H1 (cell line): Measurements from ENCODE around the gene CDKN2B-AS1. TPM values are rescaled to one million over a fixed set of nuclear protein-coding genes. Genes with fewer than 3 reads are reported as not detected.

ENCODE experiments used
- CTCF ChIA-PET: fragments of 300-600 bp; sonication (Branson Sonifier 250); formaldehyde crosslinking; loops from one replicate; lab custom pipeline; 2021; ENCODE audit not compliant: partially characterized antibody; lab: Charles Lee
- POLR2A ChIA-PET: fragments of 300-600 bp; sonication (Branson Sonifier 250); formaldehyde crosslinking; loops from one replicate; lab custom pipeline; 2021; ENCODE audit warnings: inconsistent platforms; ENCODE audit not compliant: partially characterized antibody; lab: Charles Lee
- DNase-seq, 2 experiments: peaks; one replicate each; pipeline versions ENCODE4 v3.0.0 to v3.0.0-alpha.2; 2010 to 2022; ENCODE audit warnings: low spot score in 2 of 2, low read depth in 1 of 2, mixed read lengths in 1 of 2
- FAIRE-seq: peaks from 2 replicates; lab custom pipeline; 2011; peaks lifted over from hg19 to GRCh38; lab: Jason Lieb, UNC
- H2AFZ ChIP-seq: 2 replicates; pipeline ENCODE4 v1.8.1; 2012; ENCODE audit warnings: low read length, inconsistent platforms
- H2AK5ac ChIP-seq: 2 replicates; pipeline ENCODE4 v1.6.1; 2013; ENCODE audit warnings: low read depth, low read length
- H2BK120ac ChIP-seq: replicated peaks from 2 replicates; pipeline ENCODE3; 2013; ENCODE audit warnings: low read depth, low read length, inconsistent platforms
- H2BK12ac ChIP-seq: 2 replicates; pipeline ENCODE4 v1.6.1; 2013; ENCODE audit warnings: low read depth, low read length
- H2BK15ac ChIP-seq: 2 replicates; pipeline ENCODE4 v1.6.1; 2013; ENCODE audit warnings: low read length
- H2BK20ac ChIP-seq: 2 replicates; pipeline ENCODE4 v1.6.1; 2013; ENCODE audit warnings: low read length
- H2BK5ac ChIP-seq: 2 replicates; pipeline ENCODE4 v1.6.1; 2013; ENCODE audit warnings: low read depth, low read length
- H3K14ac ChIP-seq: 2 replicates; pipeline ENCODE4 v1.6.1; 2013; ENCODE audit warnings: inconsistent platforms; ENCODE audit not compliant: insufficient read length
- H3K18ac ChIP-seq: 2 replicates; pipeline ENCODE4 v1.6.1; 2013; ENCODE audit warnings: low read length; ENCODE audit errors: extremely low read depth
- H3K23ac ChIP-seq: 2 replicates; pipeline ENCODE4 v1.6.1; 2013; ENCODE audit warnings: inconsistent platforms; ENCODE audit not compliant: insufficient read length
- H3K23me2 ChIP-seq: 2 replicates; pipeline ENCODE4 v1.6.1; 2013; ENCODE audit warnings: low read depth, low read length
- H3K27ac ChIP-seq: 2 replicates; pipeline ENCODE4 v1.6.1; 2011; ENCODE audit warnings: low read depth, low read length, inconsistent platforms
- H3K27me3 ChIP-seq, 4 experiments: replicated peaks in 1 of 4; 1 replicate in 1 of 4; 2 replicates in 3 of 4; pipeline versions ENCODE4 v1.6.1 to v1.8.1; 2011 to 2013; ENCODE audit warnings: low read length in 3 of 4, mild to moderate bottlenecking in 3 of 4, inconsistent platforms in 2 of 4, mixed read lengths in 2 of 4, moderate library complexity in 1 of 4; ENCODE audit not compliant: control insufficient read depth in 3 of 4, insufficient read depth in 3 of 4; ENCODE audit errors: extremely low read depth in 1 of 4
- H3K36me3 ChIP-seq, 4 experiments: 2 replicates each; pipeline versions ENCODE4 v1.6.1 to v1.8.1; 2011 to 2013; ENCODE audit warnings: mild to moderate bottlenecking in 4 of 4, low read length in 3 of 4, moderate library complexity in 2 of 4, control low read depth in 1 of 4, inconsistent platforms in 1 of 4; ENCODE audit not compliant: insufficient read depth in 4 of 4, control insufficient read depth in 2 of 4
- H3K4ac ChIP-seq: replicated peaks from 2 replicates; pipeline ENCODE3; 2013; ENCODE audit warnings: low read length, low read depth, mixed read lengths, inconsistent platforms; ENCODE audit not compliant: insufficient read length
- H3K4me1 ChIP-seq, 4 experiments: replicated peaks in 1 of 4; 1 replicate in 1 of 4; 2 replicates in 3 of 4; pipeline versions ENCODE4 v1.6.1 to v1.8.1; 2011 to 2013; ENCODE audit warnings: low read length in 3 of 4, inconsistent platforms in 2 of 4, mixed read lengths in 1 of 4; ENCODE audit not compliant: insufficient read depth in 4 of 4, control insufficient read depth in 3 of 4
- H3K4me2 ChIP-seq, 2 experiments: 2 replicates each; pipeline versions ENCODE4 v1.6.1 to v1.8.1; 2011 to 2013; ENCODE audit warnings: low read depth in 2 of 2, low read length in 2 of 2, control low read depth in 1 of 2, inconsistent platforms in 1 of 2, mild to moderate bottlenecking in 1 of 2; ENCODE audit not compliant: insufficient read depth in 1 of 2
- H3K4me3 ChIP-seq, 4 experiments: fragments of 200-600, 300-600 bp in 1 of 4; sonication (generic), shearing (Covaris generic), sonication (Bioruptor Twin) in 1 of 4; 2 replicates each; pipeline versions ENCODE4 v1.5.1 to v1.8.1; 2011 to 2016; ENCODE audit warnings: low read length in 4 of 4, low read depth in 3 of 4, control low read depth in 2 of 4, inconsistent platforms in 2 of 4, mild to moderate bottlenecking in 2 of 4, mixed read lengths in 1 of 4, moderate library complexity in 1 of 4; ENCODE audit not compliant: insufficient read depth in 2 of 4; ENCODE audit errors: extremely low read depth in 1 of 4
- H3K56ac ChIP-seq: replicated peaks from 2 replicates; pipeline ENCODE3; 2013; ENCODE audit warnings: low read depth, mild to moderate bottlenecking, mixed read lengths, low read length, inconsistent platforms; ENCODE audit not compliant: insufficient read length
- H3K79me1 ChIP-seq: 2 replicates; pipeline ENCODE4 v1.6.1; 2013; ENCODE audit warnings: low read depth, low read length, control low read depth
- H3K79me2 ChIP-seq, 2 experiments: 2 replicates each; pipeline versions ENCODE4 v1.6.1 to v1.8.1; 2012 to 2013; ENCODE audit warnings: low read length in 2 of 2, mild to moderate bottlenecking in 2 of 2, inconsistent platforms in 1 of 2; ENCODE audit not compliant: insufficient read depth in 2 of 2, control insufficient read depth in 1 of 2
- H3K9ac ChIP-seq, 4 experiments: replicated peaks in 1 of 4; 1 replicate in 1 of 4; 2 replicates in 3 of 4; pipeline versions ENCODE4 v1.6.1 to v1.8.1; 2011 to 2013; ENCODE audit warnings: low read depth in 3 of 4, low read length in 3 of 4, control low read depth in 2 of 4, mild to moderate bottlenecking in 2 of 4, moderate library complexity in 2 of 4, inconsistent platforms in 1 of 4; ENCODE audit errors: extremely low read depth in 1 of 4
- H3K9me3 ChIP-seq, 2 experiments: 2 replicates each; pipeline versions ENCODE4 v1.6.1 to v1.8.1; 2012 to 2013; ENCODE audit warnings: mild to moderate bottlenecking in 2 of 2, moderate library complexity in 2 of 2, control low read depth in 1 of 2, inconsistent platforms in 1 of 2, low read depth in 1 of 2, low read length in 1 of 2, mixed read lengths in 1 of 2; ENCODE audit not compliant: insufficient read depth in 2 of 2
- H4K20me1 ChIP-seq, 2 experiments: replicated peaks in 1 of 2; 2 replicates each; pipeline versions ENCODE3 to v1.8.1; 2011 to 2013; ENCODE audit warnings: inconsistent platforms in 2 of 2, low read length in 2 of 2, mild to moderate bottlenecking in 1 of 2; ENCODE audit not compliant: insufficient read depth in 2 of 2, control insufficient read depth in 1 of 2
- H4K5ac ChIP-seq: 2 replicates; pipeline ENCODE4 v1.6.1; 2013; ENCODE audit warnings: low read length, low read depth, mixed read lengths, inconsistent platforms; ENCODE audit not compliant: insufficient read length
- H4K8ac ChIP-seq: 2 replicates; pipeline ENCODE4 v1.8.0; 2013; ENCODE audit warnings: mild to moderate bottlenecking, moderate library complexity, low read length, inconsistent platforms; ENCODE audit not compliant: insufficient read depth; ENCODE audit errors: extremely low read depth
- H4K91ac ChIP-seq: replicated peaks from 2 replicates; pipeline ENCODE3; 2013; ENCODE audit warnings: low read length, mixed read lengths, inconsistent platforms; ENCODE audit not compliant: insufficient read length
- ASH2L ChIP-seq: fragments of 200-600, 300-600 bp; sonication (generic); IDR thresholded peaks from one replicate; pipeline ENCODE4 v1.7.1; 2017; ENCODE audit warnings: low read length
- CBX8 ChIP-seq: fragments of 300-800, 300-1000 bp; sonication (generic); IDR thresholded peaks from 2 replicates; pipeline ENCODE4 v1.7.1; 2016; ENCODE audit warnings: low read depth, low read length, borderline replicate concordance
- RNF2 ChIP-seq: fragments of 200-900, 300-1000 bp; sonication (generic); IDR thresholded peaks from 2 replicates; pipeline ENCODE4 v1.7.1; 2016; ENCODE audit warnings: borderline replicate concordance, low read depth, mild to moderate bottlenecking, antibody characterized with exemption, low read length; ENCODE audit not compliant: poor library complexity, severe bottlenecking; ENCODE audit errors: missing control alignments
- SIRT6 ChIP-seq: IDR thresholded peaks from one replicate; pipeline ENCODE4 v1.7.1; 2012; ENCODE audit warnings: low read length, inconsistent platforms
- SP1 ChIP-seq: IDR thresholded peaks from 2 replicates; pipeline ENCODE4 v1.6.1; 2011; ENCODE audit warnings: low read depth, low read length
- SP4 ChIP-seq: IDR thresholded peaks from 2 replicates; pipeline ENCODE4 v1.6.1; 2012; ENCODE audit warnings: low read length, inconsistent platforms
- SUZ12 ChIP-seq: fragments of 200-600 bp; sonication (generic); IDR thresholded peaks from 2 replicates; pipeline ENCODE4 v1.6.1; 2012; ENCODE audit warnings: mild to moderate bottlenecking, inconsistent platforms, low read length, moderate library complexity, mixed read lengths
- TEAD4 ChIP-seq: IDR thresholded peaks from 2 replicates; pipeline ENCODE4 v1.6.1; 2012; ENCODE audit warnings: low read depth, low read length, inconsistent platforms, mixed read lengths
- USF2 ChIP-seq: IDR thresholded peaks from 2 replicates; pipeline ENCODE4 v1.6.1; 2011; ENCODE audit warnings: low read length, improper control_type of control experiment
- YY1 ChIP-seq: IDR thresholded peaks from 2 replicates; pipeline ENCODE4 v1.6.1; 2011; ENCODE audit warnings: low read depth, mild to moderate bottlenecking, low read length
- ZNF274 ChIP-seq: IDR thresholded peaks from 2 replicates; pipeline ENCODE4 v1.7.0; 2012; ENCODE audit warnings: low read length, borderline replicate concordance; ENCODE audit errors: extremely low read depth
- WGBS, 2 experiments: shearing (Covaris generic) in 1 of 2; methylation state at CpG; one replicate each; pipeline versions ENCODE4 v1.1.6 to v1.1.7; 2013 to 2015; ENCODE audit warnings: low lambda C conversion rate in 2 of 2, mixed read lengths in 2 of 2, inconsistent platforms in 1 of 2, low coverage in 1 of 2, missing lambda C conversion rate in 1 of 2; ENCODE audit not compliant: insufficient replicate concordance in 2 of 2, insufficient coverage in 1 of 2, insufficient read length in 1 of 2; ENCODE audit errors: extremely low coverage in 1 of 2, missing lambda C conversion rate in 1 of 2; 5-methylcytosine and 5-hydroxymethylcytosine counted together
- polyA plus RNA-seq, 7 experiments: library from polyadenylated mRNA; depleted of rRNA in 3 of 7; stranded (reverse) in 5 of 7; unstranded in 2 of 7; fragments of >200 nt in 5 of 7; fragments of 200-250 nt in 2 of 7; gene quantifications; 1 replicate in 5 of 7; 2 replicates in 1 of 7; 4 replicates in 1 of 7; pipeline versions ENCODE4 v1.2.1 to v1.2.3, GENCODE V29; 2011 to 2013; ENCODE audit warnings: missing spikeins in 2 of 7, mixed read lengths in 2 of 7
- total RNA-seq: library from RNA; stranded (reverse); fragmentation: NEBNext Ultra II Directional; extraction: Animal tissue kit (Norgen Biotek cat#: 25700); gene quantifications from 2 replicates; pipeline ENCODE4 v1.2.1, GENCODE V29; 2021

Gene CDKN2B-AS1
- total and polyA plus RNA-seq, 2 of the 8 experiments (the other 6 are each of a cell fraction or from before 2014, with no cell fraction given), result not detected

GRCh38 chr9:21968331-21969010 lies 26.1 kb upstream of the CDKN2B-AS1 start:
- Histone ChIP-seq H3K9ac (no peak overlapping the region), H3K79me1 (no peaks in the 10 kb centered on the region), H3K36me3 (peaks cover 0 to 8% (median 0%) of the 10 kb centered on the region in 4 experiments; a peak in 2 of 8 replicates), H3K9me3 (0 out of 4 replicates have a peak, but pooled peaks cover 0 to 3% of the 10 kb centered on the region in 2 experiments), H2BK120ac (no peak overlapping the region), H2AK5ac (no peak overlapping the region), H2BK15ac (no peak overlapping the region), H3K18ac (no peak overlapping the region), H3K4me2 (peak overlapping the region; percentile 43 to 53), H3K4me3 (peak overlapping the region in 1 of 4 experiments; percentile 25; a peak in 1 of 8 replicates), H3K4me1 (peaks cover 7 to 25% (median 14%) of the 10 kb centered on the region in 4 experiments), H3K23me2 (no peaks in the 10 kb centered on the region; the same call in 1 of the 2 replicates), H3K79me2 (no peaks in the 10 kb centered on the region), H3K27ac (no peak overlapping the region), H3K23ac (no peak overlapping the region), H3K56ac (no peak overlapping the region), H4K91ac (no peak overlapping the region), H4K20me1 (peaks cover 14 to 35% of the 10 kb centered on the region in 2 experiments), H4K5ac (no peak overlapping the region), H2AFZ (no peak overlapping the region), H4K8ac (peak overlapping the region; percentile 59; the same call in 1 of the 2 replicates), H3K4ac (no peak overlapping the region), H3K27me3 (peaks cover 80 to 100% (median 93%) of the 10 kb centered on the region in 4 experiments), H2BK12ac (0 out of 2 replicates have a peak overlapping the region, but pooled peaks have one; percentile 29), H2BK20ac (no peak overlapping the region), H2BK5ac (no peak overlapping the region), H3K14ac (no peak overlapping the region)
- CTCF ChIA-PET, result interaction anchor here (0.7 to 7.4 kb wide), 13 partner anchors 11 to 157 kb away, joined by 3 to 57 read pairs (median 5); partner anchors contain the start of gene CDKN2B
- POLR2A ChIA-PET, result interaction anchor here (0.6 to 1.7 kb wide), 4 partner anchors 8 to 175 kb away, joined by 3 to 5 read pairs (median 3); partner anchors contain the start of genes CDKN2A and CDKN2B-AS1
- 2% methylated on average over 39 of the region's 41 CpGs; no CpG with 5 or more reads in 1 of the 2 experiments for WGBS, 2 experiments
- peak in 1 of 2 experiments; percentile 59 for DNase-seq
- no peak for FAIRE-seq
- TF ChIP-seq RNF2 (peak; percentile 91), SP4 (no peak), TEAD4 (no peak), USF2 (no peak), SUZ12 (peak; percentile 100), CBX8 (peak; percentile 50; the same call in 1 of the 2 replicates), SP1 (no peak), SIRT6 (no peak), ZNF274 (no peak), YY1 (peak; percentile 62), ASH2L (no peak)
